Measurements from ENCODE around the gene MARCHF6. TPM values are rescaled to one million over a fixed set of nuclear protein-coding genes. Genes with fewer than 3 reads are reported as not detected.

The MARCHF6 gene
- total and polyA plus RNA-seq, 2 experiments from 2014 or later = 70.8 to 77.5 TPM

DNA sequence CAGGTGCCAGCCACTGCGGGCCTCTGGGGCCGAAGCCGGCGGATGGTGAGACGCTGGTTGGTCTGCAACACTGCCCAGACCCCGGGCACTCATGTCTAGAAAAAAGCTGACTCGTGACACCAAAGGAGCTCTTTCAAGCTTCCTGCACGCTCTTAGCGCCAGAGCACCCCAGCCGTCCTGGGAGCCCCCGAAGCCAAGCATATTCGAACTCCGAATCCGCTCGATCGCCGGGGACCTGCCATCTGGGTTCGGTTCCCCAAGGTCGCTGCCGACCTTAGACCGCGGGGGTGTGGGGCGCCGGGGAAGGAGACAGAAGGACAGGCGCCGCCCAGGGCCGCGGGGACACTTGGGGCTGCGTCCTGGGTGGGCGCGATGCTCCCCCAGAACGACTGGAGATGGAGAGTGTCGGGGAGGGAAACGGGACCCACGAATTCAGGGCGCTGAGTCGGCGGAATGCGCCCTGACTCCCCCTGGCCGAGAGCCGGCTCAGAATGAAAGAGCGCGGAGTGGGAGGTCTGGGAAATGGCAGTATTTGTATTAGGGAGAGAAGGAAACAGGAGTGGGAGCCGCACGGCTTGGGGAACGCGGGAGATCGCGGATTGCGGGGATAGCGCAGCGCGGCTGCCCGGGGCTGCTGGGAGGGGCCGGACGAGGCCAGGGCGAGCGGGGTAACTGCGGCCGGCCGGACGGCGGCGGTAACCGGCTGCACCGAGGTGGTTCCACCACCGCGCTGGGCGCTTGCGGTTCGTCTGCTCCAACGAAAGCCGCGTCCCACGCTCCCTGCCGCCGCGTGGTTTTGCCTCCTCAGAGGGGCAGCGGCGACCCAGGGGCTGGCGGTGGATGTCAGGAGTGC lies 20.1 kb upstream of the MARCHF6 start:
- peaks cover 56% of the 10 kb centered on the region for H3K27me3 ChIP-seq (ENCODE audit: insufficient read depth)
- no peaks in the 10 kb centered on the region for H3K79me2 ChIP-seq (replicated peaks; ENCODE audit: insufficient read depth)
- ATAC-seq = peak; percentile 92

GRCh38 chr5:10334831-10335230 lies 18.7 kb upstream of the MARCHF6 start:
- peaks cover 49% of the 10 kb centered on the region for H3K27me3 Mint-ChIP-seq (ENCODE audit: insufficient read depth, low read depth, poor library complexity)
- H3K79me2 ChIP-seq (replicated peaks; ENCODE audit: insufficient read depth) = no peaks in the 10 kb centered on the region
- ATAC-seq (no peak), DNase-seq (ENCODE audit: low spot score) (no peak)
- H3K36me3 ChIP-seq (ENCODE audit: insufficient read depth) = no peaks in the 10 kb centered on the region
- peaks cover 13% of the 10 kb centered on the region for H3K4me1 Mint-ChIP-seq
- H2AFZ ChIP-seq = 0 out of 2 replicates have a peak overlapping the region, but pooled peaks have one; percentile 28
- no peak overlapping the region for H3K27ac Mint-ChIP-seq
- H3K4me2 ChIP-seq = no peak overlapping the region
- no peaks in the 10 kb centered on the region; the same call in 1 of the 3 replicates for H3K36me3 Mint-ChIP-seq (ENCODE audit: low read depth)
- H3K4me3 Mint-ChIP-seq = no peak overlapping the region
- no peak overlapping the region for H3K4me3 ChIP-seq
- H3F3A ChIP-seq (replicated peaks; ENCODE audit: low read depth) = 0 out of 2 replicates have a peak, but pooled peaks cover 6% of the 10 kb centered on the region
- H3K27ac ChIP-seq (ENCODE audit: low read depth) = no peak overlapping the region
- peaks cover 9% of the 10 kb centered on the region for H3K4me1 ChIP-seq (ENCODE audit: insufficient read depth)
- H3K27me3 ChIP-seq (ENCODE audit: insufficient read depth) = peaks cover 56% of the 10 kb centered on the region
- H3K9me2 ChIP-seq (ENCODE audit: insufficient read depth) = no peaks in the 10 kb centered on the region
- H4K20me1 ChIP-seq (replicated peaks; ENCODE audit: insufficient read depth) = no peaks in the 10 kb centered on the region; the same call in 1 of the 2 replicates
- H3K9me3 Mint-ChIP-seq = no peaks in the 10 kb centered on the region; the same call in 2 of the 3 replicates
- TF ChIP-seq EZH2 (IDR thresholded peaks at IDR 0.05; ENCODE audit: low read depth, unreplicated experiment) (no peak), POLR2AphosphoS5 (IDR thresholded peaks at IDR 0.05; ENCODE audit: low read depth) (no peak), ZNF331 (CRISPR knock-in tag; IDR thresholded peaks at IDR 0.05; ENCODE audit: low read depth) (no peak)
- TF ChIP-seq, protein P1, sequence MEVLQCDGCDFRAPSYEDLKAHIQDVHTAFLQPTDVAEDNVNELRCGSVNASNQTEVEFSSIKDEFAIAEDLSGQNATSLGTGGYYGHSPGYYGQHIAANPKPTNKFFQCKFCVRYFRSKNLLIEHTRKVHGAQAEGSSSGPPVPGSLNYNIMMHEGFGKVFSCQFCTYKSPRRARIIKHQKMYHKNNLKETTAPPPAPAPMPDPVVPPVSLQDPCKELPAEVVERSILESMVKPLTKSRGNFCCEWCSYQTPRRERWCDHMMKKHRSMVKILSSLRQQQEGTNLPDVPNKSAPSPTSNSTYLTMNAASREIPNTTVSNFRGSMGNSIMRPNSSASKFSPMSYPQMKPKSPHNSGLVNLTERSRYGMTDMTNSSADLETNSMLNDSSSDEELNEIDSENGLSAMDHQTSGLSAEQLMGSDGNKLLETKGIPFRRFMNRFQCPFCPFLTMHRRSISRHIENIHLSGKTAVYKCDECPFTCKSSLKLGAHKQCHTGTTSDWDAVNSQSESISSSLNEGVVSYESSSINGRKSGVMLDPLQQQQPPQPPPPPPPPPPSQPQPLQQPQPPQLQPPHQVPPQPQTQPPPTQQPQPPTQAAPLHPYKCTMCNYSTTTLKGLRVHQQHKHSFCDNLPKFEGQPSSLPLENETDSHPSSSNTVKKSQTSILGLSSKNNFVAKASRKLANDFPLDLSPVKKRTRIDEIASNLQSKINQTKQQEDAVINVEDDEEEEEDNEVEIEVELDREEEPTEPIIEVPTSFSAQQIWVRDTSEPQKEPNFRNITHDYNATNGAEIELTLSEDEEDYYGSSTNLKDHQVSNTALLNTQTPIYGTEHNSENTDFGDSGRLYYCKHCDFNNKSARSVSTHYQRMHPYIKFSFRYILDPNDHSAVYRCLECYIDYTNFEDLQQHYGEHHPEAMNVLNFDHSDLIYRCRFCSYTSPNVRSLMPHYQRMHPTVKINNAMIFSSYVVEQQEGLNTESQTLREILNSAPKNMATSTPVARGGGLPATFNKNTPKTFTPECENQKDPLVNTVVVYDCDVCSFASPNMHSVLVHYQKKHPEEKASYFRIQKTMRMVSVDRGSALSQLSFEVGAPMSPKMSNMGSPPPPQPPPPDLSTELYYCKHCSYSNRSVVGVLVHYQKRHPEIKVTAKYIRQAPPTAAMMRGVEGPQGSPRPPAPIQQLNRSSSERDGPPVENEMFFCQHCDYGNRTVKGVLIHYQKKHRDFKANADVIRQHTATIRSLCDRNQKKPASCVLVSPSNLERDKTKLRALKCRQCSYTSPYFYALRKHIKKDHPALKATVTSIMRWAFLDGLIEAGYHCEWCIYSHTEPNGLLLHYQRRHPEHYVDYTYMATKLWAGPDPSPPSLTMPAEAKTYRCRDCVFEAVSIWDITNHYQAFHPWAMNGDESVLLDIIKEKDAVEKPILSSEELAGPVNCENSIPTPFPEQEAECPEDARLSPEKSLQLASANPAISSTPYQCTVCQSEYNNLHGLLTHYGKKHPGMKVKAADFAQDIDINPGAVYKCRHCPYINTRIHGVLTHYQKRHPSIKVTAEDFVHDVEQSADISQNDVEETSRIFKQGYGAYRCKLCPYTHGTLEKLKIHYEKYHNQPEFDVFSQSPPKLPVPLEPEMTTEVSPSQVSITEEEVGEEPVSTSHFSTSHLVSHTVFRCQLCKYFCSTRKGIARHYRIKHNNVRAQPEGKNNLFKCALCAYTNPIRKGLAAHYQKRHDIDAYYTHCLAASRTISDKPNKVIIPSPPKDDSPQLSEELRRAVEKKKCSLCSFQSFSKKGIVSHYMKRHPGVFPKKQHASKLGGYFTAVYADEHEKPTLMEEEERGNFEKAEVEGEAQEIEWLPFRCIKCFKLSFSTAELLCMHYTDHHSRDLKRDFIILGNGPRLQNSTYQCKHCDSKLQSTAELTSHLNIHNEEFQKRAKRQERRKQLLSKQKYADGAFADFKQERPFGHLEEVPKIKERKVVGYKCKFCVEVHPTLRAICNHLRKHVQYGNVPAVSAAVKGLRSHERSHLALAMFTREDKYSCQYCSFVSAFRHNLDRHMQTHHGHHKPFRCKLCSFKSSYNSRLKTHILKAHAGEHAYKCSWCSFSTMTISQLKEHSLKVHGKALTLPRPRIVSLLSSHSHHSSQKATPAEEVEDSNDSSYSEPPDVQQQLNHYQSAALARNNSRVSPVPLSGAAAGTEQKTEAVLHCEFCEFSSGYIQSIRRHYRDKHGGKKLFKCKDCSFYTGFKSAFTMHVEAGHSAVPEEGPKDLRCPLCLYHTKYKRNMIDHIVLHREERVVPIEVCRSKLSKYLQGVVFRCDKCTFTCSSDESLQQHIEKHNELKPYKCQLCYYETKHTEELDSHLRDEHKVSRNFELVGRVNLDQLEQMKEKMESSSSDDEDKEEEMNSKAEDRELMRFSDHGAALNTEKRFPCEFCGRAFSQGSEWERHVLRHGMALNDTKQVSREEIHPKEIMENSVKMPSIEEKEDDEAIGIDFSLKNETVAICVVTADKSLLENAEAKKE (CRISPR knock-in tag; IDR thresholded peaks at IDR 0.05) = no peak

More for the DNA sequence above, 20.1 kb upstream of the MARCHF6 start:
- Histone ChIP-seq H3F3A (replicated peaks; ENCODE audit: low read depth) (0 out of 2 replicates have a peak, but pooled peaks cover 3% of the 10 kb centered on the region), H3K36me3 (ENCODE audit: insufficient read depth) (no peaks in the 10 kb centered on the region), H3K9me2 (ENCODE audit: insufficient read depth) (no peaks in the 10 kb centered on the region), H3K27ac (ENCODE audit: low read depth) (no peak overlapping the region), H3K4me1 (ENCODE audit: insufficient read depth) (no peaks in the 10 kb centered on the region; the same call in 1 of the 2 replicates), H3K4me3 (peak overlapping the region; percentile 83), H3K4me2 (peak overlapping the region; percentile 95), H2AFZ (peak overlapping the region; percentile 99), H4K20me1 (replicated peaks; ENCODE audit: insufficient read depth) (no peaks in the 10 kb centered on the region; the same call in 1 of the 2 replicates)
- DNase-seq (ENCODE audit: low spot score) = peak; percentile 75
- TF ChIP-seq CTCF (conservative IDR thresholded peaks at IDR 0.05; ENCODE audit: low read depth in 2 of 2) (peak in 1 of 2 experiments; percentile 17; a peak in 1 of 4 replicates), EZH2 (IDR thresholded peaks at IDR 0.05; ENCODE audit: low read depth, unreplicated experiment) (peak; percentile 61), POLR2AphosphoS5 (IDR thresholded peaks at IDR 0.05; ENCODE audit: low read depth) (no peak), EZH2phosphoT487 (IDR thresholded peaks at IDR 0.05; ENCODE audit: unreplicated experiment) (peak; percentile 52)
- H3K27ac Mint-ChIP-seq = no peak overlapping the region
- H3K4me3 Mint-ChIP-seq = peak overlapping the region; percentile 89
- no peaks in the 10 kb centered on the region; the same call in 2 of the 3 replicates for H3K36me3 Mint-ChIP-seq (ENCODE audit: low read depth)
- H3K4me1 Mint-ChIP-seq = peaks cover 2% of the 10 kb centered on the region; the same call in 2 of the 3 replicates
- H3K27me3 Mint-ChIP-seq (ENCODE audit: insufficient read depth, low read depth, poor library complexity) = peaks cover 47% of the 10 kb centered on the region
- no peaks in the 10 kb centered on the region; the same call in 2 of the 3 replicates for H3K9me3 Mint-ChIP-seq

Measured in GM23338 (cell line).